ENCODE measurements around the gene RUVBL1. TPM values are rescaled to one million over a fixed set of nuclear protein-coding genes. Genes with fewer than 3 reads are reported as not detected.

RUVBL1 gene
- total and polyA plus RNA-seq, 7 donors: 12.0 to 40.6 (median 17.1) TPM

DNA sequence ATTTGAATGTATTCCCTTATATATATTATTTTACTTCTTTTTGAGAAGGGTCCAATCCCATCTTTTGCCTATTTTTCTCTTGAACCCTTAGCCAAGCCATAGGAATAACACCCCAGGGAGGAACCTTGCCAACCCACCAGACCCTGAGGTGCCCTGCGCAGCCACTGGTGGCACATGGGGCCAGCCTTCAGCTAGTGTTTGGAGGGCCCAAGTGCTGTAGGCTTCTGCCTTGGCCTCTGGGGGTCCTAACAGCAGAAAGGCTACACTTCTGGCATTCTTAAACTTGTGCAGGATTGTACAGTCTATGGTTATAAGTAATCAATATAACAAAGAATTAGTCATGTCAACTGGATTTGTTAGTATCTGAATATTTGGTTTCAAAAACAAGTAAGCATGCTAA lies 34.5 kb downstream of the RUVBL1 start:
- Histone ChIP-seq H3K9me3 (no peaks in the 10 kb centered on the region), H3K27ac (no peak overlapping the region), H3K27me3 (no peaks in the 10 kb centered on the region), H3K36me3 (peaks cover 0 to 11% (median 0%) of the 10 kb centered on the region in 4 donors), H3K4me1 (peaks cover 0 to 25% (median 20%) of the 10 kb centered on the region in 4 donors), H3K4me3 (no peak overlapping the region)
- no peak for DNase-seq
- intact Hi-C loops (cut with DNase I): no loop called here
- 95 to 98% methylated on average over 1 of the region's 1 CpG for WGBS, 2 donors
- TF ChIP-seq, protein P1, sequence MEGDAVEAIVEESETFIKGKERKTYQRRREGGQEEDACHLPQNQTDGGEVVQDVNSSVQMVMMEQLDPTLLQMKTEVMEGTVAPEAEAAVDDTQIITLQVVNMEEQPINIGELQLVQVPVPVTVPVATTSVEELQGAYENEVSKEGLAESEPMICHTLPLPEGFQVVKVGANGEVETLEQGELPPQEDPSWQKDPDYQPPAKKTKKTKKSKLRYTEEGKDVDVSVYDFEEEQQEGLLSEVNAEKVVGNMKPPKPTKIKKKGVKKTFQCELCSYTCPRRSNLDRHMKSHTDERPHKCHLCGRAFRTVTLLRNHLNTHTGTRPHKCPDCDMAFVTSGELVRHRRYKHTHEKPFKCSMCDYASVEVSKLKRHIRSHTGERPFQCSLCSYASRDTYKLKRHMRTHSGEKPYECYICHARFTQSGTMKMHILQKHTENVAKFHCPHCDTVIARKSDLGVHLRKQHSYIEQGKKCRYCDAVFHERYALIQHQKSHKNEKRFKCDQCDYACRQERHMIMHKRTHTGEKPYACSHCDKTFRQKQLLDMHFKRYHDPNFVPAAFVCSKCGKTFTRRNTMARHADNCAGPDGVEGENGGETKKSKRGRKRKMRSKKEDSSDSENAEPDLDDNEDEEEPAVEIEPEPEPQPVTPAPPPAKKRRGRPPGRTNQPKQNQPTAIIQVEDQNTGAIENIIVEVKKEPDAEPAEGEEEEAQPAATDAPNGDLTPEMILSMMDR (IDR thresholded peaks at IDR 0.05): no peak
- TF ChIP-seq POLR2AphosphoS5 (IDR thresholded peaks at IDR 0.05) (no peak), POLR2A (IDR thresholded peaks at IDR 0.05) (no peak), EP300 (IDR thresholded peaks at IDR 0.05) (no peak)

DNA sequence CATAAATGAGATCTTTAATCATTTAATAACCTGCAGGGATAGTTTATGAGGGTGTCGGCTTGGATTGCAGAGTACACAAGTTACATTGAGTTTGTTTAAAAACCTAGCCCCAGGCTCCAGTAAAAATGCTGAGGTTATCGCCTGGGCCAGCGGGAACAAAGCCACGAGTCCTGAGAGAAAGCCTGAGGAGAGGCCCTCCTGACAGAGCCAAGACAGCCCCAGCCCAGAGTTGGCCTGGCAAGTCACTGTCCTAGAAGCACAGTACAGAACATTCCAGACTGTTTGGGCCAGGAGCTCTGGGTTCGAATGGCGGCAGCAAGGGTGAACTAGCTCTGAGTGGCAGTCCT lies 39.0 kb downstream of the RUVBL1 start:
- DNase-seq: no peak
- H3K27me3 ChIP-seq: no peaks in the 10 kb centered on the region
- WGBS, 2 donors: 46 to 66% methylated on average over 6 of the region's 6 CpGs
- TF ChIP-seq POLR2A (IDR thresholded peaks at IDR 0.05) (no peak), POLR2AphosphoS5 (IDR thresholded peaks at IDR 0.05) (no peak), EP300 (IDR thresholded peaks at IDR 0.05) (no peak)
- TF ChIP-seq, protein P1 (IDR thresholded peaks at IDR 0.05): no peak
- H3K4me3 ChIP-seq: no peak overlapping the region
- peak overlapping the region; percentile 65 to 81 (median 72) for H3K27ac ChIP-seq
- peaks cover 0 to 29% (median 6%) of the 10 kb centered on the region in 4 donors for H3K36me3 ChIP-seq
- intact Hi-C loops (cut with DNase I): no loop called here
- peaks cover 0 to 46% (median 36%) of the 10 kb centered on the region in 4 donors for H3K4me1 ChIP-seq
- H3K9me3 ChIP-seq: no peaks in the 10 kb centered on the region

DNA sequence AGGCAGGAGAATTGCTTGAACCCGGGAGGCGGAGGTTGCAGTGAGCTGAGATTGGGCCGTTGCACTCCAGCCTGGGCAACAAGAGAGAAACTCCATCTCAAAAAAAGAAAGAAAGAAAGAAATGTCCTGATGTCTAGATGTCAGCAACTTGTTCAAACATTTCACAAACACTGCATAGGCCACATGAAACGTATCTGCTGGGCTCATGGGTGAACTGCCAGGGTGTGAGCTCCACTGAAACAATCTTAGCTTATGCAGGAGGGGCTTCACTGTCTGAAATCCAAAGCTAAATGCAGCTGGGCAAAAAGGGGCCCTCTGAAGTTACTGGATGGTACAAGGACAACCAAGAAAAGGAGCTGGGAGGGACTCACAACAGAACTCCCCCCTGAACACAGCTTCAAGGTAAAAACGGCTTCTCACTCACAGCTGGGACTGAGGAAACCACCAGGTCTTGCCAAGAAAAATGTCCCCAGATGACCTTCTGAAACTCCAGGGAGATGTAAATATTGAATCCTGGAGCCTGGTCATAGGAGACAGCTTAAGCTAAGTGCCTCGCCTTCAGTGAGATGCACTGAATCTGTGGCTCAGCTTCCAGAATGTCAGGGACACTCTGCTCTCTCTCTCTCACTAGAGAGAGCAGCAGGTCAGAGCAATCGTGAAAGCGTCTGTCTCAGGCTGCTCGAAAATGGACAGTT lies 39.5 kb downstream of the RUVBL1 start:
- TF ChIP-seq POLR2AphosphoS5 (IDR thresholded peaks at IDR 0.05): peak in 3 of 4 donors; percentile 22 to 40 (median 39)
- no peak for TF ChIP-seq POLR2A (IDR thresholded peaks at IDR 0.05)
- TF ChIP-seq EP300 (IDR thresholded peaks at IDR 0.05): no peak
- TF ChIP-seq, protein P1 (IDR thresholded peaks at IDR 0.05): no peak
- Histone ChIP-seq H3K27me3 (no peaks in the 10 kb centered on the region), H3K27ac (peak overlapping the region; percentile 65 to 81 (median 72)), H3K36me3 (peaks cover 0 to 29% (median 6%) of the 10 kb centered on the region in 4 donors), H3K4me3 (no peak overlapping the region), H3K9me3 (no peaks in the 10 kb centered on the region), H3K4me1 (peaks cover 0 to 46% (median 36%) of the 10 kb centered on the region in 4 donors)
- 48 to 71% methylated on average over 9 of the region's 9 CpGs for WGBS, 2 donors
- no peak for DNase-seq
- intact Hi-C loops (cut with DNase I): no loop called here

DNA sequence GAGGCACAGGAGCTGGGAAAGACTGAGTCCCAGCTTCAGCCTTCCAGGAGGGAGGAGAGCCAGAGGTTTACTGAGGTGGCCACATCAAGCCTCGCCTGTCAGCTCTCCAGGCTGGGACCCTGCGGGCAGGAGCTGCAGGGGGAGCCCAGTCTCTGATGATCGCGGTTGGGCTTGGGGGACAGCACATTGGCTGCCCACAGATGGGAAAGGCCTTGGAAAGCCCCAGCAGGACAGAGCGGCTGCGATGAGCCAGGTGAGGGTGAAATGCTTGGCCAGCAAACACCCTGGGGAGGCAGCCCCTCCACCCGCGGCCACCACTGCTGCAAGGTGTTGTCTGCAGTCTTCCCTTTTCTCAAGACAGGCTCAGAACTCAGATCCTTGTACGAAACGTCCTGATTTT lies 40.2 kb downstream of the RUVBL1 start:
- H3K27ac ChIP-seq: peak overlapping the region; percentile 65 to 81 (median 72)
- H3K27me3 ChIP-seq: no peaks in the 10 kb centered on the region
- 86 to 87% methylated on average over 10 of the region's 10 CpGs for WGBS, 2 donors
- DNase-seq: no peak
- TF ChIP-seq POLR2AphosphoS5 (IDR thresholded peaks at IDR 0.05) (no peak), EP300 (IDR thresholded peaks at IDR 0.05) (no peak), POLR2A (IDR thresholded peaks at IDR 0.05) (no peak)
- TF ChIP-seq, protein P1 (IDR thresholded peaks at IDR 0.05): no peak
- no peak overlapping the region for H3K4me3 ChIP-seq
- peaks cover 0 to 29% (median 6%) of the 10 kb centered on the region in 4 donors for H3K36me3 ChIP-seq
- intact Hi-C loops (cut with DNase I): no loop called here
- peaks cover 0 to 46% (median 36%) of the 10 kb centered on the region in 4 donors for H3K4me1 ChIP-seq
- H3K9me3 ChIP-seq: no peaks in the 10 kb centered on the region

Measured in sigmoid colon (tissue), 7 donors.